Stimulated activated CD8-positive, alpha-beta memory T cell treated with anti-CD3 and anti-CD28 coated beads, Interleukin-4, amount 100 ng/mL, for 24 hours (primary cell): ENCODE results near the gene SMARCAD1.
"Not testable (repeated sequence)": the region's sequence is repeated elsewhere in the genome, so short reads cannot be mapped to it uniquely, and the experiment has no call there.

Source experiments
- DNase-seq: peaks from one replicate; pipeline ENCODE4 v3.0.0-alpha.2; 2020; ENCODE audit warnings: low read depth

Gene SMARCAD1

DNA sequence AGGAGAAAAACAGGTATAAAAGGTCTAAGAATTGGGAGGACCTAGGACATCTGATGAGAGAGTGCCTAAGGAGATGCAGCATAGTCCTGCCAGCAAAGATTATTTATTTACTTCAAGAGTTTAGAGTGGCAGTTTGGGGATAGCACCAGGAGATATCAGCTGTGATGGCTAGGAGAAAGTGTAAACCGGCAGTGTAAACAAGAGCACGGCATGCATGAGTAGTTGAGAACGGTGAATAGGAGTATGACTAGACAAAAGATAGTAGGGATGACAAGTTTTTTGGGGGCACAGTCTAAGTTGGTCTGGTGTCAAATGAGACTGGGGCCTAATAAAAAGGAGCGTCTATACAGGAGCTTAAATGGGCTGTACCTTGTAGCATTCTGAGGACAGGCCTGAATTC, 86.3 kb downstream of the SMARCAD1 start:
- not testable (repeated sequence) for DNase-seq

DNA sequence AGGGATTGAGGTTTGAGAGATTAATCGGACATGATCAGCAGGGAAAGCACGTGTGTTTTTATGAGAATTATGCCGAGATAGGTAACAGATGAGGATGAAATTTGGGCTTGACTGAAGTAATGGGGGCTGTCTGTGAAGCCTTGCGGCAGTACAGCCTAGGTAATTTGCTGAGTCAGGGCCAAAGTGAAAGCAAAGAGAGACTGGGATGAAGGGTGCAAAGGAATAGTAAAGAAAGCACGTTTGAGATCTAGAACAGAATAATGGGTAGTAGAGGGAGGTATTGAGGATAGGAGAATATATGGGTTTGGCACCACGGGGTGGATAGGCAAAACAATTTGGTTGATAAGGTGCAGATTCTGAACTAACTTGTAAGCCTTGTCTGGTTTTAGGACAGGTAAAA, 87.8 kb downstream of the SMARCAD1 start:
- not testable (repeated sequence) for DNase-seq

DNA sequence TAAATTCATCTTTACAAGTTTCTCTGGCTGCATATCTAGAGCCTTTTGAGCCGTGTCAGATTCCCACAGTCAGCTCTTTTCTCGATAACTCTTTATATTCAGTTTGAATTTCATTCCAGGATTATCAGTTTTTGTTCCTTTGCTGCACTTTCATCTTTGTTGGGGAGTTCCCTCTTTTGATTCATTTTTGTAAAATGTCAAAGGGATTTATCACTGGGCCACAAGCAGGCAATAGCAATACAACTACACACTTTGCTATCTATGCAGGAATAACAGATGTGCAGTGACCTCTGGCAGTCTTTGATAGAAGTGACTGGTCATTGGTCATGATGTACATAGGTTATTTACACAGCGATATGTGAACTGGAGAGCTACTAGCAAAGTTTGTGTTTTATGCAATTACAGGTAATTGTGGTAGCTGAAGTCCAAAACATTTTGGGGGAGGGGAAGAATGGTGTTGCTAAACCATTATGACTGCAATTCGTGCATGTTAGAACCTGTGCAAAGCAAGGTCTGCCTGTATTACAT, 91.1 kb downstream of the SMARCAD1 start:
- no peak for DNase-seq

DNA sequence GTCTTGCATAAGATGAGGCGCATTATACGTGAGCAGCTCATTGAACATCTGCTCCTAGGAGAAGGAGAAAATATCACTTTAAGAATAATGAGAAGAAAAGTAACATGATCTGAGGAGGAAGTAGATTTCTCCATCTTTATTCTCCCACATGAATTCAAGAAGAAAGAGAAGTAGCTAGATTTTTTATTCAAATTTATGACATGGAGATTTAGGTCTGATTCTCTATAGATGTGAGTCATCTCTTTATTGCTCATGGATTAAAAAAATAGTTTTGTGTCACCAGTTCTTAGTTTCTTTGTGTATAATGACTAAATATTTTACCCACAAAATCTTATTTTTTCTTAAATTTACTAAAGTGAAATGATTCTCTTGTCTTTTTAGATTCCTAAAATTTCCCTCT, 94.5 kb downstream of the SMARCAD1 start:
- no peak for DNase-seq

DNA sequence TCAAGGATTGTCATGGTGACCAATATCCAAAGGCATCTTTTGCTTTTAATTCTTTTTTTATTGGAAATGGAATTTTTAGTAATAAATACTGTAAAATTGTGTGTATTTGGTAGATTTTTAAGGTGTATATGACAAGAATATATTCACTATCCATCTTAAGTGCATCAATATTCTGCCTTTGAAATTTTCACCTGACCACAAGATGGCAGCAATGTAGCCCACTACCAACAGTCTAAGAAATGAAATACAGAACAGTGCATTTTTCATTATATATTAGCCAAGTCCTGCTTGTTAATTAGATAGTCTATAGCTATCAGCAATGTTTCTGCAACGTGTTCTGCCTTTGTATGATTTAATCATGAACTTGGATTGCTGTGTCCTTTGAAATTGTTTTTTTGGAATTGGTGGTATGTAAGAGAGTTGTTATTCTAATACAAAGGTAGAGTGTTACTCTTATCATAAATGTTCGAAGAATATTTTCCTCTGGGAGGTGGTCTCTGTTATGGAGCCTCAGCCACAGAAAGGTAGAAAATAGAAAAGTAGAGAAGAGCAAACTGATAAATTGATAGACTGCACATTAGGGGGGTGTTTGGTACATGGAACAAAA, 96.8 kb downstream of the SMARCAD1 start:
- DNase-seq: no peak

DNA sequence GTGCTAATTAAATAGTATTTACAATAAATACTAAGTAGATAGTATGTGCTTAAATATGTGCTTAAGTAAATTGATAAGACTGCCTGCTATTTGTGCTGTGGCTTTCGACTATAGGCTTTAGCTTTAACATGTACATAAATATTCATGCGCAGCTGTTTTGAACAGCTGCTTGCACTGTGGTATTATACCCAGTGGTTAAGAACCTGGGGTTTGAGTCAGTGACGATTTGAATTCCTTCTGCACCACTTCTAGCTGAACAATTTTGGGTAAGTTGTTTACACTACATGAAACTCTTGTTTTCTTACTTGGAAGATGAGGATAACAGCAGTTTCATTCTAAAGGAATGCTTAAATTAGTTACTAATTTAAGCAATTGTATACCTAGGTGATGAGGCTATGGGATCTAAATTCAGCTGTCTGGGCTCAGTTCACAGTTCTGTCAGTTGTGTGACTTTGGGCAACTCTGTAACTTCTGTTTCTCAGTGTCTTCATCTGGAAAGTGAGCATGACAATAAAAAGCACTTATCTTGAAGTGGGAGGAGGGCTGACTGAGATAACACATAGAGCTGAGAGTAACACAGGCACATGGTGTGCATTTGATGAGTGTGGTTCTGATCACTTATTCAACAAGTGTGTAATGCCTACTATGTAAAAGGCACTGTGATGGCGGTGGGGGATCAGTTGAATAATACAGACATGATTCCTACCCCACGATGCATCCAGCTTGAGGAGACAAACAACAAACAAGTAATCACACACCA, 98.0 kb downstream of the SMARCAD1 start:
- DNase-seq: no peak

DNA sequence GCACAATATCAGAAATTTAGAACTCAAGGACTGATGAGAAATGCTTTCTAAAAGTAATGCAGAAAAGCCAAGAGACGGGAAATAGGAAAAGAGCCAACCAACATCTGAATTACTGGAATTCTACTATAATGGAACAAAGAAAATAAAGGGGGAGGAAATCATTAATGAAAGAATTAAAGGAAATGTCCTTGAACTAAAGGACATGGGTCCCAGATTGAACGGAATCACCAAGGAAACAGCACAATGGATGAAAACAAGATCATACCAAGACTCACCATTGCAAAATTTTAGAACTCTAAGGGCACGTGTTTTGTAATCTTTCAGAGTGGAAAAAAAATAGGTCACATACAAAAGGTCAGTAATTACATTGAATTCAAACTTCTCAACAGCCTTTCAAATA, 99.0 kb downstream of the SMARCAD1 start:
- DNase-seq: no peak

DNA sequence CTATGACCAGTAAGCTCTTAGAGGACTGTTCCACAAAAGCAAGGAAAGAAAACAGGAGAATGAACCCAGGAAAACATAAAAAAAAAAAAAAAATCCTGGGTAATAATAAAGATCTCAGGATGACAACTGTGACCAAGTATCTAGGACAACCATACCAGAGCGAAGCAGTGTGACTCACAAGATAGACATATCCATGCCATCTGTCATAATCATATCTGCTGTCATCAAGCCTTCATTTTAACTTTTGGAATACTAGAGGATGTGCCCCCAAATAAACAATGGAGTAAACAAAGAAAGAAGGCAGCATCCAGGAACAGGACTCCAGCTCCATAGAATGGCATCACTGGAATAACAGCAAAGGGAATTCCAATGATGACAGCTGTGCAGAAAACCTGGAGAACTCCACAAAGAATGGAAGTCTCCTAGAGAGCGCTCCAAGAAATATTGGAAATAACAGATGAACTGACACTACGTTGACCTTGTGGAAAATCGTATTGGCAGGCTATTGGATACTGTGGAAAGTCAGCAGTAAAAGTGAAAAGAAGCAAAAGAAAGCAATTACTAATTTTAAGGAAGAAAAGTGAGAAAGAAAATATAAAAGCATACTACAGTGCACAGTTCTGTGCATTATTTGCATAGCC, 99.7 kb downstream of the SMARCAD1 start:
- DNase-seq: no peak

DNA sequence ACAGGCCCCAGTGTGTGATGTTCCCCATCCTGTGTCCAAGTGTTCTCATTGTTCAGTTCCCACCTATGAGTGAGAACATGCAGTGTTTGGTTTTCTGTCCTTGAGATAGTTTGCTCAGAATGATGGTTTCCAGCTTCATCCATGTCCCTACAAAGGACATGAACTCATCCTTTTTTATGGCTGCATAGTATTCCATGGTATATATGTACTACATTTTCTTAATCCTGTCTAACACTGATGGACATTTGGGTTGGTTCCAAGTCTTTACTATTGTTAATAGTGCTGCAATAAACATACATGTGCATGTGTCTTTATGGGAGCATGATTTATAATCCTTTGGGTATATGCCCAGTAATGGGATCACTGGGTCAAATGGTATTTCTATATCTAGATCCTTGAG, 112.3 kb downstream of the SMARCAD1 start:
- DNase-seq: not testable (repeated sequence)

DNA sequence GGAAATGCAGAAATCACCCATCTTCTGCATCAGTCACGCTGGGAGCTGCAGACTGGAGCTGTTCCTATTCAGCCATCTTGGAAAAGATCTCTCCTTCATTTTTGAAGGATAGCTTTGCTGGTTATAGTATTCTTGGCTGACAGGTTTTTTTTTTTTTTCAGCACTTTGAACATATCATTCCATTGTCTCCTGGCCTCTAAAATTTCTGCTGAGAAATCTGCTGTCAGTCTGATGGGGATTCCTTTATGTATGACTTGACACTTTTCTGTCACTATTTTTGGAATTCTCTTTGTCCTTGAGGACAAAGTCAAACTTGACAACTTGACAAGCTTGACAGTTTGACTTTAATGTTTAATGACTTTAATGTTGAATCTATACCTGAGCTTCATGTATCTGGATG, 118.2 kb downstream of the SMARCAD1 start:
- DNase-seq: no peak

DNA sequence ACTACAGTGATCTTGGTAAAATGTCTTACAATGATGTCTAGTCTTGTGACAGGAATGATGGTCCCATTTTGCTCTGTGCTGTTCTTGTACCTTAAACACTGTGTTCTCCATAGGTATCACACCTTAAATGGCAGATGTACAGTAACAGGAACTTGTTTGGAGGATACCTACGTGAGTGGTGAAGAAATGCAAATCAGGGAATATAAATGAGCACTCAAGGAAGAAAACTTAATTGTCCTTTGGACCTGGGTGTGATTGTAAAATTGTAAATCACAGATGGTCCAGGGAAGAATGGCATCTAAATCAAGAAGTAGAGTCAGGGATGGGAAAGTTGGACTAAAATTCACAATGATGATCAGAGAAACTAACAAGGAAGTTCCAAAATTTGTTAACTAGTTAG, 122.3 kb downstream of the SMARCAD1 start:
- no peak for DNase-seq

DNA sequence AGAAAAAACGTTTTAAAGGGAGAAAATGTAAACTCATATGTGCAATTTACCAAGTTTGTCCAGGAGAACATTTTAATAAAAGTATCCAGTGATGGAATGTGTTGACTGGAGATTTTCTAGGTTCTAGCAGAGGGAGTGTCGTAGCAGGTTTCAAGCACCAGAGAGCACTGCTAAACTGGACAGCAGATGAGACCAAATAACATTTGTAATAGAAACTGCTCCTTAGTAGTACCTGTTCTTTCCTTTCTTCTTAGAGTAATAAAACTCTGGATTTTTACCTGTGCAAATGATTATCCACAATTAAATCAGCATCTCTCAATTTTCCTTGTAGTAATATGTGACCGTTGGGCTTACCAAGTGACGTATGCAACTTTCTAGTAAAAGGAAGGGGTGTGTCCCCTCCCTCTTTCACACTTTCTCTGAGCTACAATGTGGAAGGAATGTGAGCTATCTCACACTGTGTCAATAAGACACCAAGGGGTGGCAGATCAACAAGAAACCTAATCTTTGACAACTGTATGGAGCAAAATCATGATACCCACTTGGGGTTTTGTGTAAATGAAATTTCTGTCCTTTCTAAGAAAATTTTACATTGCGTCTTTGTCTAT, 125.4 kb downstream of the SMARCAD1 start:
- DNase-seq: no peak

DNA sequence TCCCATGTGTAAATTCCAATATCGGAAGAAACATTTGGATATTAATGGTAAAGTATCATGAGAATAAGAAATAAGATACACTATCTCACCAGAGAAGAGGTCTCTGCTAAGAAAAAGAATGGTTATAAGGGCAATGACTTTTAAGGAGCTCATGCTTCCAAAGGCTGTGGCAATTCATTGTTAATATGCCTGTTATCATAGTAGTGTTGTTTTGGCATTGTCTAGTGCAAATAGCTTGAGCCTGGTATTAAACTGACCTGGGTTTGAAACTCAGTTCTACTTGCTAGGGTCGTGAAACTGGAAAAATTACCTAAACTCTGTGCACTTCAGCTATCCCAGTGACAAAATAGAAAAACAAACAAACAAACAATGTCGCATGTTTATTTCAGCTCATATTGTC, 126.2 kb downstream of the SMARCAD1 start:
- DNase-seq: no peak

DNA sequence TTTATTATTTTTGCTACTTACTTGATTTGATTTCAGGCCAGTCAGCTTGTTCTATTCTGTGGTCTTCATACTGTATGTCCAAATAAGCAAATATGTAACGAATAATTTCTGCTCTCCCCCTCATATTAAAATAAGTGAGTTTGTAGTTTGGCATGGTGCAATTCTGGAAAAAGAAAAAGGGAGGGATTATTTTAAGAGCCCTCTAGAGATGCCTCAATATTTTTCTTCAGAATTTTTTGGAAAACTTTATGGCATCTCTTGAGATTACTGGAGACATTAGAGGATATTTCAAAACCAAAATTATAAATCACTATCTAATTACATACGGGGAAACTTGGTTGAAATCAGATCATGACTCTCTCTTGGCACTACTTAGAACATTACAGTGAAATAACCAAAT, 126.8 kb downstream of the SMARCAD1 start:
- DNase-seq: no peak

DNA sequence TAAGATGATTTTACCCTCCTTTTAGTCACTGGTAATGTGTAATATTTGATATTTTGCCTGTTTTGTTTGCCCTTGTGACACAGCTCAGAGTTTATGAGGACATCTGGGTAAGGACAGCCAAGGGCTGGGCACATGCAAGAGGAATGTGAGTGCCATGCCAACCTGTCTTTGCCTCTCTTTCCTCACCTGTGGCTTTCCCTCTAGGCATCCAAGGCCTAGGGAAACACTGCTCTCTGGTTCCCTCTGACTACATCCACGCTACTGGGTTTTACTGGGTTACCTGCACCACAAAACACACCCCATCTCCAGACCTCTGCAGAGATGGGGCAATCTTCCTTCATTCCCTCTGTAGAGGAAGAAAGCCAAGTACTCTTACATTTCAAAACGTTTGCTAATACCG, 127.3 kb downstream of the SMARCAD1 start:
- no peak for DNase-seq

DNA sequence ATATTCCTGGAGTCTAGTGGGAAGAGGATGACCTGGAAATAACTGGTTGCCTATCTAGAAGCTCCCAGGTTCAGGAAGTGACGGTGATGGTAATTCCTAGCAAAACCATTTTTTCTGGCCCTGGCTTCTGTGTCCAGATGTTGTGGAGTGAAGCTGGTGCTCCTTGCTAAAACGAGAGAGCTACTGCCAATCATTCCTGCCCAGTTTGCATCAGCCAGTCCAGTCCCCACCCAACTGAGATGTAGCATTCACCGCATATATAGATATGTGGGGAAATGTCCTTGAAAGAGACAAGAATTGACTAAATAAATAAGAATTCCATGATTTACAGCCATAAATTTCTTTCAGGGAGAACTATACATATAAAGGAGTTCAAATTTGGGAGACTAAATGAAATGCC, 128.6 kb downstream of the SMARCAD1 start:
- DNase-seq: no peak

DNA sequence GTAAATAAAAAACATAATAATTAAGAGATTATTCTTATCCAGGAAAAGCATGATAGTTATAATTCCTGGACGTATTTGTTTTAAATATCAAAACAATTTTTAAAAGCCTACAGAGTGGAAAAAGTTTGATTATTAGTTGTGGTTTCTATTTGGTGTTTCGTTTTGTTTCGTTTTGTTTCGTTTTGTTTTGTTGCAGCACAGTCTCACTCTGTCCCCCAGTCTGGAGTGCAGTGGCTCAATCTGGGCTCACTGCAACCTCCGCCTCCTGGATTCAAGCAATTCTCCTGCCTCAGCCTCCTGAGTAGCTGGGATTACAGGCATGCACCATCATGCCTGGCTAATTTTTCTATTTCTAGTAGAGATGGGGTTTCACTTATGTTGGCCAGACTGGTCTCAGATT, 129.1 kb downstream of the SMARCAD1 start:
- not testable (repeated sequence) for DNase-seq

DNA sequence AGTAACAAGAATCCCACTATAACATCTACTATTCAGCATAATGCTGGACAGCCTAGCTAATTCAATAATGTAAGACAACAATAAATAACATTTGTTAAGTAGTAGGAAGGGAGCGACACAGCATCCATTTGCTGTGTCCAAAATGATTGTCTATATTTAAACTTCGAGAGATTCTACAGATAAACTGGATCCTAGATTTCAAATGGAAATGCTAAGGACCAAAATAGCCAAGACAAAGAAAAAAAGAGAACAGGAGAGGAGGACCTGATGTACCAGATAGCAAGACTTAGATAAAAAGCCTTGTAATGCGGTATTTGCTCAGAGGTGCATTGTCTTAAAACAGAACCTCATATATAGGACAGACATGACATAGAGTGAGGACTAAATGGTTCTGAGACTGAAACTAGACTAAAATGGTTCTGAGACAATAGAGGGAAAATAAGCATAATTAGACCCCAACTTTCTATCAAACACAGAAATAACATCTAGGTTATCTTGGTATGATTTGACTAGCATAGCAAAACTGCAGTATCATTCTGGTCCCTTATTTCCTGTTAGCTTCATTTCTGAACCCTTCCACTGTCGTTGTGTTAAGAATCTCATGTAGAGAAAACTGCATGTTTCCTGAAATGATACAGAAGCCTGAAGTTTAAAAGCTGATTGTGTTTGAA, 131.2 kb downstream of the SMARCAD1 start:
- DNase-seq: no peak

DNA sequence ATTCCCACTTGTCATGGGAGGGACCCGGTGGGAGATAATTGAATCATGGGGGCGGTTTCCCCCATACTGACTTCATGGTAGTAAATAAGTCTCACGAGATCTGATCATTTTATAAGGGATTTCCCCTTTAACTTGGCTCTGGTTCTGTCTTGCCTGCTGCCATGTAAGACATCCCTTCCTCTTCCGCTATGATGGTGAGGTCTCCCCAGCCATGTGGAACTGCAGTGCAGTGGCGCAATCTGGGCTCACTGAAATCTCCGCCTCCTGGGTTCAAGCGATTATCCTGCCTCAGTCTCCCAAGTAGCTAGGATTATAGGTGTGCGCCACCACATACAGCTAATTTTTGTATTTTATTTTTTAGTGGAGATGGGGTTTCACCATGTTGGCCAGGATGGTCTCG, 132.1 kb downstream of the SMARCAD1 start:
- DNase-seq: no peak
